Measurements from ENCODE around the gene F2R. TPM values are rescaled to one million over a fixed set of nuclear protein-coding genes. Genes with fewer than 3 reads are reported as not detected.

F2R gene
- total and polyA plus RNA-seq, 10 of the 15 experiments (the other 5 are each of a cell fraction or from before 2014, with no cell fraction given): 1.8 to 75.4 (median 8.0) TPM

GRCh38 chr5:76688212-76688611, 27.7 kb upstream of the F2R start (continued):
- TF ChIP-seq, protein P1, sequence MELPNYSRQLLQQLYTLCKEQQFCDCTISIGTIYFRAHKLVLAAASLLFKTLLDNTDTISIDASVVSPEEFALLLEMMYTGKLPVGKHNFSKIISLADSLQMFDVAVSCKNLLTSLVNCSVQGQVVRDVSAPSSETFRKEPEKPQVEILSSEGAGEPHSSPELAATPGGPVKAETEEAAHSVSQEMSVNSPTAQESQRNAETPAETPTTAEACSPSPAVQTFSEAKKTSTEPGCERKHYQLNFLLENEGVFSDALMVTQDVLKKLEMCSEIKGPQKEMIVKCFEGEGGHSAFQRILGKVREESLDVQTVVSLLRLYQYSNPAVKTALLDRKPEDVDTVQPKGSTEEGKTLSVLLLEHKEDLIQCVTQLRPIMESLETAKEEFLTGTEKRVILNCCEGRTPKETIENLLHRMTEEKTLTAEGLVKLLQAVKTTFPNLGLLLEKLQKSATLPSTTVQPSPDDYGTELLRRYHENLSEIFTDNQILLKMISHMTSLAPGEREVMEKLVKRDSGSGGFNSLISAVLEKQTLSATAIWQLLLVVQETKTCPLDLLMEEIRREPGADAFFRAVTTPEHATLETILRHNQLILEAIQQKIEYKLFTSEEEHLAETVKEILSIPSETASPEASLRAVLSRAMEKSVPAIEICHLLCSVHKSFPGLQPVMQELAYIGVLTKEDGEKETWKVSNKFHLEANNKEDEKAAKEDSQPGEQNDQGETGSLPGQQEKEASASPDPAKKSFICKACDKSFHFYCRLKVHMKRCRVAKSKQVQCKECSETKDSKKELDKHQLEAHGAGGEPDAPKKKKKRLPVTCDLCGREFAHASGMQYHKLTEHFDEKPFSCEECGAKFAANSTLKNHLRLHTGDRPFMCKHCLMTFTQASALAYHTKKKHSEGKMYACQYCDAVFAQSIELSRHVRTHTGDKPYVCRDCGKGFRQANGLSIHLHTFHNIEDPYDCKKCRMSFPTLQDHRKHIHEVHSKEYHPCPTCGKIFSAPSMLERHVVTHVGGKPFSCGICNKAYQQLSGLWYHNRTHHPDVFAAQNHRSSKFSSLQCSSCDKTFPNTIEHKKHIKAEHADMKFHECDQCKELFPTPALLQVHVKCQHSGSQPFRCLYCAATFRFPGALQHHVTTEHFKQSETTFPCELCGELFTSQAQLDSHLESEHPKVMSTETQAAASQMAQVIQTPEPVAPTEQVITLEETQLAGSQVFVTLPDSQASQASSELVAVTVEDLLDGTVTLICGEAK (IDR thresholded peaks at IDR 0.05; ENCODE audit: borderline replicate concordance): no peak
- TF ChIP-seq, protein P2, sequence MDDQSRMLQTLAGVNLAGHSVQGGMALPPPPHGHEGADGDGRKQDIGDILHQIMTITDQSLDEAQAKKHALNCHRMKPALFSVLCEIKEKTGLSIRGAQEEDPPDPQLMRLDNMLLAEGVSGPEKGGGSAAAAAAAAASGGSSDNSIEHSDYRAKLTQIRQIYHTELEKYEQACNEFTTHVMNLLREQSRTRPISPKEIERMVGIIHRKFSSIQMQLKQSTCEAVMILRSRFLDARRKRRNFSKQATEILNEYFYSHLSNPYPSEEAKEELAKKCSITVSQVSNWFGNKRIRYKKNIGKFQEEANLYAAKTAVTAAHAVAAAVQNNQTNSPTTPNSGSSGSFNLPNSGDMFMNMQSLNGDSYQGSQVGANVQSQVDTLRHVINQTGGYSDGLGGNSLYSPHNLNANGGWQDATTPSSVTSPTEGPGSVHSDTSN (IDR thresholded peaks at IDR 0.05; ENCODE audit: insufficient replicate concordance, low read depth, low read length): no peak
- TF ChIP-seq NFYB (IDR thresholded peaks at IDR 0.05; ENCODE audit: insufficient read depth, low read depth, low read length): no peak
- TF ChIP-seq TARDBP (IDR thresholded peaks at IDR 0.05; ENCODE audit: borderline replicate concordance): no peak
- TF ChIP-seq SIX5 (IDR thresholded peaks at IDR 0.05; ENCODE audit: low read depth, low read length, severe bottlenecking): no peak
- TF ChIP-seq DPF2 (IDR thresholded peaks at IDR 0.05): no peak
- TF ChIP-seq ASH2L (IDR thresholded peaks at IDR 0.05; ENCODE audit: borderline replicate concordance, low read depth): no peak
- no peak for TF ChIP-seq MAX (IDR thresholded peaks at IDR 0.05; ENCODE audit: low read depth, low read length)
